GM12878 (cell line): ENCODE data around the gene KCNE4.

ENCODE experiments used
- CTCF ChIP-seq, 3 experiments: IDR thresholded peaks in 2 of 3; conservative IDR thresholded peaks in 1 of 3; 2 replicates each; pipeline ENCODE4 v1.5.1; 2011; ENCODE audit warnings: low read depth in 3 of 3, low read length in 3 of 3, mild to moderate bottlenecking in 3 of 3, control low read depth in 2 of 3, moderate library complexity in 2 of 3, inconsistent platforms in 1 of 3, mixed read lengths in 1 of 3; ENCODE audit not compliant: control insufficient read depth in 2 of 3, insufficient read depth in 1 of 3; ENCODE audit errors: extremely low read depth in 1 of 3
- TCF12 ChIP-seq: IDR thresholded peaks from 2 replicates; pipeline ENCODE4 v1.6.1; 2011; ENCODE audit warnings: low read depth, mild to moderate bottlenecking, low read length

DNA sequence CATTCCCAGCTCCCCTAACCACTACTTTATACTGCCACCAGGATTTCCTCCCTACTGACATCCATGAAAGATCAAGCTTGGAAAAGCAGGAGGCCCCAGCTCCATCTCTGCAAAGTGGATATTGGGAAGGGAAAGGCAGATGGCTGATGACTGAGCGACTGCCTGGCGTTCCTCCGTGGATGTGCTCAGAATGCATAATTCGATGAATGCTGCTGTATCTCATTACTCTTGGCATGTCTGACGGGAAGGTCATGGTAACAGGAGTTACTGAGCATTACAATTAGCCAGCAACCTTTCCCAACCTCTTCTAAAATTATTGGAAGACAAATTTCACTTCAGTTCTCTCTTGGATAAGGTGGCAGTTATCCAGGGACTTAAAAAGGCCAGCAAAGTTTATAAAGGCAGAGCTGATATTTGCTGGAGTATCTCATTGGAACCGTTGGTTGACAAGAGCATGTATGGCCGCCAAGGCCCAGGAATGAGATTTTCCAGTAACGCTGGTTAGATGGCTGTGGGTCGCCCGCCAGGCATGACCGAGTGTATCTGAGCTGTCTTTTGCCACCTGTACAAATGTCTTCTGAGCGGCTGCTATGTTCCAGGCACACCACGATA lies 34.5 kb downstream of the KCNE4 start:
- TF ChIP-seq TCF12 (no peak), CTCF (IDR thresholded peaks at IDR 0.05 in 2 of 3, conservative IDR thresholded peaks at IDR 0.05 in 1 of 3; ENCODE audit: control insufficient read depth in 2 of 3, extremely low read depth in 1 of 3, insufficient read depth in 1 of 3, low read depth in 3 of 3, low read length in 3 of 3) (no peak)
